Neural progenitor cell (in vitro differentiated cells): ENCODE measurements around the gene GALP.

Source experiments
- CTCF ChIP-seq: fragments of 200-600 bp; sonication (generic); IDR thresholded peaks from 2 replicates; pipeline ENCODE4 v1.5.1; 2017; ENCODE audit warnings: antibody characterized with exemption, mild to moderate bottlenecking
- EZH2 ChIP-seq: fragments of 200-600 bp; sonication (generic); IDR thresholded peaks from 2 replicates; pipeline ENCODE4 v1.6.1; 2017; ENCODE audit warnings: antibody characterized with exemption, mild to moderate bottlenecking, moderate library complexity

- TF ChIP-seq CTCF (no peak), EZH2 (no peak)
Observed at GRCh38 chr19:56193981-56194640, 18.3 kb downstream of the GALP start.
